Right renal pelvis (tissue), 4 donors: Measurements from ENCODE around the gene PRKD2. TPM values are rescaled to one million over a fixed set of nuclear protein-coding genes. Genes with fewer than 3 reads are reported as not detected.

Source experiments
- DNase-seq, 4 donors: peaks; one replicate each; pipeline ENCODE4 v3.0.0-alpha.2; 2013; ENCODE audit warnings: low read depth in 4 of 4, low spot score in 3 of 4, missing footprints in 1 of 4
- polyA plus RNA-seq, 4 donors: library from polyadenylated mRNA; unstranded; fragments of 120-200 nt; gene quantifications; one replicate each; pipeline ENCODE4 v1.2.1, GENCODE V29; 2013; ENCODE audit not compliant: insufficient read length in 4 of 4

Gene PRKD2
- polyA plus RNA-seq, 4 donors: 28.6 to 41.1 (median 39.6) TPM

GRCh38 chr19:46742926-46743480 lies 26.1 kb upstream of the PRKD2 start:
- DNase-seq: no peak

- DNase-seq: no peak
Observed at GRCh38 chr19:46741447-46741846, 24.5 kb upstream of the PRKD2 start.

GRCh38 chr19:46739290-46739771 lies 22.4 kb upstream of the PRKD2 start:
- DNase-seq: no peak

GRCh38 chr19:46737761-46738171 lies 20.9 kb upstream of the PRKD2 start:
- DNase-seq: no peak

- DNase-seq: no peak
Observed at GRCh38 chr19:46737298-46737654, 20.4 kb upstream of the PRKD2 start.

- DNase-seq: no peak
Observed at GRCh38 chr19:46736531-46737297, 19.8 kb upstream of the PRKD2 start.

- no peak for DNase-seq
Observed at GRCh38 chr19:46733690-46734292, 16.9 kb upstream of the PRKD2 start.

GRCh38 chr19:46732966-46733689 lies 16.2 kb upstream of the PRKD2 start:
- no peak for DNase-seq

GRCh38 chr19:46732172-46732938 lies 15.4 kb upstream of the PRKD2 start:
- no peak for DNase-seq

- no peak for DNase-seq
Observed at GRCh38 chr19:46731584-46731983, 14.7 kb upstream of the PRKD2 start.

- no peak for DNase-seq
Observed at GRCh38 chr19:46731007-46731501, 14.1 kb upstream of the PRKD2 start.

- no peak for DNase-seq
Observed at GRCh38 chr19:46730595-46730994, 13.7 kb upstream of the PRKD2 start.

GRCh38 chr19:46730187-46730586 lies 13.3 kb upstream of the PRKD2 start:
- no peak for DNase-seq

- DNase-seq: no peak
Observed at GRCh38 chr19:46729696-46730095, 12.8 kb upstream of the PRKD2 start.

- DNase-seq: no peak
Observed at GRCh38 chr19:46728693-46729339, 11.9 kb upstream of the PRKD2 start.

- no peak for DNase-seq
Observed at GRCh38 chr19:46728208-46728607, 11.3 kb upstream of the PRKD2 start.

GRCh38 chr19:46727757-46728156 lies 10.8 kb upstream of the PRKD2 start:
- DNase-seq: no peak

- no peak for DNase-seq
Observed at GRCh38 chr19:46726971-46727501, 10.1 kb upstream of the PRKD2 start.

GRCh38 chr19:46726551-46726950 lies 9.6 kb upstream of the PRKD2 start:
- no peak for DNase-seq
